Endothelial cell (in vitro differentiated cells): Measurements from ENCODE around the gene TCAF1. TPM values are rescaled to one million over a fixed set of nuclear protein-coding genes. Genes with fewer than 3 reads are reported as not detected.
"Not testable (repeated sequence)": the region's sequence is repeated elsewhere in the genome, so short reads cannot be mapped to it uniquely, and the experiment has no call there.

Experiments
- DNase-seq: peaks from one replicate; pipeline ENCODE4 v3.0.0; 2021; ENCODE audit warnings: low spot score
- H3K27ac Mint-ChIP-seq: one replicate; pipeline ENCODE4 v1.8.0; 2021; ENCODE audit warnings: mixed read lengths, inconsistent platforms; ENCODE audit not compliant: unreplicated experiment
- H3K27me3 Mint-ChIP-seq: one replicate; pipeline ENCODE4 v1.8.0; 2021; ENCODE audit warnings: mild to moderate bottlenecking, moderate library complexity, mixed read lengths, inconsistent platforms; ENCODE audit not compliant: unreplicated experiment
- H3K36me3 Mint-ChIP-seq: one replicate; pipeline ENCODE4 v1.8.0; 2021; ENCODE audit warnings: mild to moderate bottlenecking, low read depth, mixed read lengths, inconsistent platforms; ENCODE audit not compliant: unreplicated experiment
- H3K4me1 Mint-ChIP-seq: one replicate; pipeline ENCODE4 v1.8.0; 2021; ENCODE audit warnings: mild to moderate bottlenecking, mixed read lengths, inconsistent platforms; ENCODE audit not compliant: unreplicated experiment
- H3K4me3 Mint-ChIP-seq: one replicate; pipeline ENCODE4 v1.8.0; 2021; ENCODE audit warnings: mild to moderate bottlenecking, mixed read lengths, inconsistent platforms; ENCODE audit not compliant: unreplicated experiment
- H3K9me3 Mint-ChIP-seq: one replicate; pipeline ENCODE4 v1.8.0; 2021; ENCODE audit warnings: mixed read lengths, inconsistent platforms; ENCODE audit not compliant: unreplicated experiment
- total RNA-seq: library from RNA; stranded (reverse); fragmentation: NEBNext Ultra II Directional; extraction: Animal tissue kit (Norgen Biotek cat#: 25700); gene quantifications from one replicate; pipeline ENCODE4 v1.2.1, GENCODE V29; 2021; ENCODE audit not compliant: unreplicated experiment

Gene TCAF1
- total RNA-seq, 1 donor from 2014 or later = 79.7 TPM

DNA sequence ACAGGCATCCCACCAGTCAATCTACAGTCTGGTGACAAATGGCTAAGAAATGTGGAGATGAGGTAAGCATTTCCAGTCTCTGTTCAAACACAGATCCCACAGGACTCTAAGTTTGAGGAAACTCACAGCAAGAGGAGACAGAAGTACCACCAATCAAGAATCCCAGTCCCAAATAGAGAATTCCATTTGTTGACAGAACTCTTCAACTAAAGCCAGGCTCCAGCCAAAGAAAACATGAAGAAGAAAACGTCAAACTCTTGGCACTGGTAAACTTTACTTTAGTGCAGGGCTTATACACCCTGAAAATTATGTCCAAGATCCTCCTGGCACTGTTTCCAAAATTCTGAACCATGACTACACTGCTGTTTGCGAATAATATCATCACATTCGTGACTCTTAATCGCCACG is 95.3 kb downstream of the TCAF1 start:
- not testable (repeated sequence) for H3K36me3 Mint-ChIP-seq, H3K27ac Mint-ChIP-seq, H3K9me3 Mint-ChIP-seq, DNase-seq, H3K27me3 Mint-ChIP-seq, H3K4me1 Mint-ChIP-seq, H3K4me3 Mint-ChIP-seq

Other genes with a start within 250 kb of the TCAF1 start
- not detected for gene CTAGE6, start 144.5 kb downstream of the TCAF1 start, total RNA-seq
- not detected for gene OR2F2, start 33.1 kb upstream of the TCAF1 start, total RNA-seq
- gene OR2F1, start 52.7 kb upstream of the TCAF1 start, total RNA-seq = not detected
- gene OR6B1, start 98.1 kb upstream of the TCAF1 start, total RNA-seq = not detected
- not detected for gene OR2A5, start 146.8 kb upstream of the TCAF1 start, total RNA-seq
- gene OR2A25, start 167.6 kb upstream of the TCAF1 start, total RNA-seq = not detected
- not detected for gene OR2A12, start 184.1 kb upstream of the TCAF1 start, total RNA-seq
- not detected for gene OR2A2, start 207.4 kb upstream of the TCAF1 start, total RNA-seq
- gene OR2A14, start 221.0 kb upstream of the TCAF1 start, total RNA-seq = not detected